ENCODE results near the gene EXOSC7.
"Not testable (repeated sequence)": the region's sequence is repeated elsewhere in the genome, so short reads cannot be mapped to it uniquely, and the experiment has no call there.

The EXOSC7 gene

GRCh38 chr3:45027441-45027840 lies 51.4 kb downstream of the EXOSC7 start:
- no peak for DNase-seq

GRCh38 chr3:45029216-45029615 lies 53.2 kb downstream of the EXOSC7 start:
- DNase-seq, result no peak

GRCh38 chr3:45029661-45030060 lies 53.6 kb downstream of the EXOSC7 start:
- DNase-seq, result no peak

- DNase-seq, result no peak
Measured at GRCh38 chr3:45031531-45031930, 55.5 kb downstream of the EXOSC7 start.

- DNase-seq, result no peak
Measured at GRCh38 chr3:45032113-45032512, 56.1 kb downstream of the EXOSC7 start.

GRCh38 chr3:45033791-45034190 lies 57.7 kb downstream of the EXOSC7 start:
- DNase-seq, result no peak

- no peak for DNase-seq
Measured at GRCh38 chr3:45034612-45035252, 58.7 kb downstream of the EXOSC7 start.

GRCh38 chr3:45035441-45036301 lies 59.6 kb downstream of the EXOSC7 start:
- DNase-seq, result no peak

GRCh38 chr3:45037720-45038455 lies 61.8 kb downstream of the EXOSC7 start:
- peak; percentile 90 for DNase-seq

GRCh38 chr3:45041666-45042065 lies 65.6 kb downstream of the EXOSC7 start:
- DNase-seq, result no peak

GRCh38 chr3:45042162-45042561 lies 66.1 kb downstream of the EXOSC7 start:
- DNase-seq, result no peak

- no peak for DNase-seq
Measured at GRCh38 chr3:45043728-45044299, 67.8 kb downstream of the EXOSC7 start.

- no peak for DNase-seq
Measured at GRCh38 chr3:45048244-45048643, 72.2 kb downstream of the EXOSC7 start.

GRCh38 chr3:45049807-45050206 lies 73.8 kb downstream of the EXOSC7 start:
- no peak for DNase-seq

- no peak for DNase-seq
Measured at GRCh38 chr3:45051685-45052084, 75.6 kb downstream of the EXOSC7 start.

GRCh38 chr3:45053805-45054195 lies 77.8 kb downstream of the EXOSC7 start:
- not testable (repeated sequence) for DNase-seq

- no peak for DNase-seq
Measured at GRCh38 chr3:45054196-45054857, 78.3 kb downstream of the EXOSC7 start.

GRCh38 chr3:45055032-45055410 lies 79.0 kb downstream of the EXOSC7 start:
- DNase-seq, result no peak

- no peak for DNase-seq
Measured at GRCh38 chr3:45055411-45056143, 79.5 kb downstream of the EXOSC7 start.

- peak; percentile 9 for DNase-seq
Measured at GRCh38 chr3:45056608-45057301, 80.7 kb downstream of the EXOSC7 start.

GRCh38 chr3:45057557-45057956 lies 81.5 kb downstream of the EXOSC7 start:
- no peak for DNase-seq

Measured in NCI-H345 (cell line).